H1 (cell line): ENCODE results near the gene CSDE1. TPM values are rescaled to one million over a fixed set of nuclear protein-coding genes. Genes with fewer than 3 reads are reported as not detected.

Experiments used
- ATF3 ChIP-seq: IDR thresholded peaks from 2 replicates; pipeline ENCODE4 v1.6.1; 2011; ENCODE audit warnings: low read depth, mild to moderate bottlenecking, low read length; ENCODE audit not compliant: insufficient read depth
- CBX5 ChIP-seq: fragments of 300-800, 300-1000 bp; sonication (generic); IDR thresholded peaks from 2 replicates; pipeline ENCODE4 v1.7.1; 2016; ENCODE audit warnings: antibody characterized with exemption, low read length, low read depth
- CTBP2 ChIP-seq: IDR thresholded peaks from 2 replicates; pipeline ENCODE4 v1.7.0; 2011; ENCODE audit warnings: borderline replicate concordance, mild to moderate bottlenecking, moderate library complexity, mixed read lengths, low read length; ENCODE audit not compliant: insufficient read depth, insufficient read length
- EZH2 ChIP-seq: fragments of 200-600 bp; sonication (generic); IDR thresholded peaks from 2 replicates; pipeline ENCODE4 v1.7.1; 2012; ENCODE audit warnings: low read depth, mild to moderate bottlenecking, moderate library complexity, low read length, inconsistent platforms; ENCODE audit not compliant: severe bottlenecking
- SAP30 ChIP-seq: fragments of 300-600 bp; sonication (generic); IDR thresholded peaks from 2 replicates; pipeline ENCODE4 v1.7.1; 2012; ENCODE audit warnings: low read length, moderate library complexity, mild to moderate bottlenecking, inconsistent platforms; ENCODE audit not compliant: insufficient read depth, insufficient replicate concordance
- TCF12 ChIP-seq: IDR thresholded peaks from 2 replicates; pipeline ENCODE4 v1.6.1; 2011; ENCODE audit warnings: low read depth, mild to moderate bottlenecking, low read length
- polyA plus RNA-seq, 7 experiments: library from polyadenylated mRNA; depleted of rRNA in 3 of 7; stranded (reverse) in 5 of 7; unstranded in 2 of 7; fragments of >200 nt in 5 of 7; fragments of 200-250 nt in 2 of 7; gene quantifications; 1 replicate in 5 of 7; 2 replicates in 1 of 7; 4 replicates in 1 of 7; pipeline versions ENCODE4 v1.2.1 to v1.2.3, GENCODE V29; 2011 to 2013; ENCODE audit warnings: missing spikeins in 2 of 7, mixed read lengths in 2 of 7
- total RNA-seq: library from RNA; stranded (reverse); fragmentation: NEBNext Ultra II Directional; extraction: Animal tissue kit (Norgen Biotek cat#: 25700); gene quantifications from 2 replicates; pipeline ENCODE4 v1.2.1, GENCODE V29; 2021
- TF ChIP-seq, protein P1 (sequence below): IDR thresholded peaks from 2 replicates; pipeline ENCODE4 v1.6.1; 2012; ENCODE audit warnings: inconsistent platforms

The CSDE1 gene
- total and polyA plus RNA-seq, 2 of the 8 experiments (the other 6 are each of a cell fraction or from before 2014, with no cell fraction given): 149 to 635 TPM

DNA sequence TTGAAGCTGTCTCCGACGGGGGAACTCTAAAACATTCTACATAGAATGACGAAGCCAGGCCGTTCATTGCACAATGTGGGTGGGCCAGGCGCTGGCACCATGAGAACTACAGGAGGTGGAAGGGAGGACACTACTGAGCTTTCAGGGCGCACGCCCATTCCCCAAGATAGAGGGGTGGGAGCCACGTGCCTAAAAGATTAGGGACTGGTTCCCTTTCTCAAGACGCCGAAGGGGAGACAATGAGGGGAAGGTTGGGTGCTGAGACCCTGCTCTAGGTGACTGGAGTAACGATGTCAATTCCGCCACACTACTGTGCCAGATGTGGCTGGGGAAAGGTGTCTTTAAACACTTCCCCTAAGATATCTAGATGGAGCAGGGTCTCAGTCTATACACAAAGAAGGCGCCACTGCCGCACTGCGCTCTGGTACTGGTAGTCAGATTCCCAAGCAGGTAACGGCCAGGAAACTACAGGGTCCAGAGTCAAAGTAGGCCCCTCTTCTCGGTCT lies 782 bp downstream of the CSDE1 start (continued):
- peak; percentile 83 for TF ChIP-seq SAP30
- TF ChIP-seq, protein P1, sequence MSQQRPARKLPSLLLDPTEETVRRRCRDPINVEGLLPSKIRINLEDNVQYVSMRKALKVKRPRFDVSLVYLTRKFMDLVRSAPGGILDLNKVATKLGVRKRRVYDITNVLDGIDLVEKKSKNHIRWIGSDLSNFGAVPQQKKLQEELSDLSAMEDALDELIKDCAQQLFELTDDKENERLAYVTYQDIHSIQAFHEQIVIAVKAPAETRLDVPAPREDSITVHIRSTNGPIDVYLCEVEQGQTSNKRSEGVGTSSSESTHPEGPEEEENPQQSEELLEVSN: peak; percentile 3; the same call in 1 of the 2 replicates
- TF ChIP-seq TCF12: no peak
- no peak for TF ChIP-seq EZH2
- no peak for TF ChIP-seq ATF3
- no peak for TF ChIP-seq CBX5
- no peak for TF ChIP-seq CTBP2
